Prostate gland (tissue), 2 donors: Measurements from ENCODE around the gene SLC6A3.

Source experiments
- POLR2A ChIP-seq: fragments of 450-650 bp; IDR thresholded peaks from one replicate; pipeline ENCODE4 v1.6.1; 2016; ENCODE audit warnings: antibody characterized with exemption, mild to moderate bottlenecking
- POLR2AphosphoS5 ChIP-seq: sonication (generic); formaldehyde crosslinking; IDR thresholded peaks from one replicate; pipeline ENCODE4 v1.6.1; 2017; ENCODE audit warnings: antibody characterized with exemption
- TF ChIP-seq, protein P1 (sequence below), 4 experiments: fragments of 200-600 bp in 2 of 4; fragments of 450-650 bp in 2 of 4; sonication (generic) in 2 of 4; IDR thresholded peaks; 1 replicate in 3 of 4; 2 replicates in 1 of 4; pipeline ENCODE4 v1.5.1; 2016 to 2019; ENCODE audit warnings: antibody characterized with exemption in 4 of 4, mild to moderate bottlenecking in 2 of 4, moderate library complexity in 2 of 4

DNA sequence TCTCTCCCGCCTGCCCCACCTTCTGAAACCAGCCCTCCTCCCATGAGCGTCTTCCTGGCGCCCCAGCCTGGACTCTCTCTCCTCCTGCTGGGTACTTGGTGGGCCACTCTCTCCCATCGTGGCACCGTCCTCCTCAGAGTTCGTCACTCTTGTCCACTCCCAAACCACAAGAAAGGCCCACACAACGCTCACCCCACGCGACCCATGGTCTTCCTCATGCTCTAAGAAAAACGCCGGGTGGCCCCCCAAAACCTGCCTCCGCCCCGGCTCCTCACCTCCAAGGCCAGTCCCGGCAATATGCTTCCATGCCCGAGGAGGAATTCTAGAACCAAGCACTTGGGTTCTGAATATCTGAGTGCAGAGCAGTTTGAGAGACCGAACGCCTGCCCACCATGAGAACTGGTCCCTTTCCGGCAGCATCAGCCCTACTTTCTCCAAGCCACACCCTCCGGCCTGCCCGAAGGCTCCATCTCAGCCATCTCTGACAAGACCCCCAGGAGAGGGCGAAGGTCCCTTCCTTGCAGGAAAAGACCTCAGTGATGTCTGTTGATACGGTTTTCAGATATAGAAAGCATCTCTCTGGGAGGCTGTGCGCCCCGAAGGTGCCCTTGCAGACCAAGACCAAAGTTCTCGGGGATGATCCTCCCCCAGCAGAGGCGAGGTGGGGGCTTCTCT is 15.0 kb downstream of the SLC6A3 start:
- TF ChIP-seq POLR2AphosphoS5 = no peak
- TF ChIP-seq, protein P1, sequence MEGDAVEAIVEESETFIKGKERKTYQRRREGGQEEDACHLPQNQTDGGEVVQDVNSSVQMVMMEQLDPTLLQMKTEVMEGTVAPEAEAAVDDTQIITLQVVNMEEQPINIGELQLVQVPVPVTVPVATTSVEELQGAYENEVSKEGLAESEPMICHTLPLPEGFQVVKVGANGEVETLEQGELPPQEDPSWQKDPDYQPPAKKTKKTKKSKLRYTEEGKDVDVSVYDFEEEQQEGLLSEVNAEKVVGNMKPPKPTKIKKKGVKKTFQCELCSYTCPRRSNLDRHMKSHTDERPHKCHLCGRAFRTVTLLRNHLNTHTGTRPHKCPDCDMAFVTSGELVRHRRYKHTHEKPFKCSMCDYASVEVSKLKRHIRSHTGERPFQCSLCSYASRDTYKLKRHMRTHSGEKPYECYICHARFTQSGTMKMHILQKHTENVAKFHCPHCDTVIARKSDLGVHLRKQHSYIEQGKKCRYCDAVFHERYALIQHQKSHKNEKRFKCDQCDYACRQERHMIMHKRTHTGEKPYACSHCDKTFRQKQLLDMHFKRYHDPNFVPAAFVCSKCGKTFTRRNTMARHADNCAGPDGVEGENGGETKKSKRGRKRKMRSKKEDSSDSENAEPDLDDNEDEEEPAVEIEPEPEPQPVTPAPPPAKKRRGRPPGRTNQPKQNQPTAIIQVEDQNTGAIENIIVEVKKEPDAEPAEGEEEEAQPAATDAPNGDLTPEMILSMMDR (IDR thresholded peaks at IDR 0.05) = no peak
- no peak for TF ChIP-seq POLR2A
